GM12878 (cell line): ENCODE data around the gene CHCHD3. TPM values are rescaled to one million over a fixed set of nuclear protein-coding genes. Genes with fewer than 3 reads are reported as not detected.

Source experiments
- ATAC-seq: fragments of 200-7000 bp; cut with Tn5 transposase; 3 replicates; pipeline ENCODE4 v1.9.1; 2020; ENCODE audit warnings: mild to moderate bottlenecking, moderate library complexity
- BruUV-seq: library from RNA; stranded (reverse); fragments of 400-500 nt; replicated peaks from 2 replicates; lab custom pipeline; 2021; lab: Mats Ljungman, UMichigan
- CTCF ChIA-PET: fragments of 300-600 bp; sonication (Branson Sonifier 250); formaldehyde crosslinking; extraction: SDS; loops from one replicate; lab custom pipeline; 2021; ENCODE audit warnings: inconsistent platforms; lab: Yijun Ruan, JAX
- POLR2A ChIA-PET: fragments of 350-600 bp; formaldehyde crosslinking; extraction: SDS; loops from one replicate; lab custom pipeline; 2021; ENCODE audit warnings: inconsistent platforms; lab: Charles Lee
- RAD21 ChIA-PET: fragments of 300-600 bp; sonication (Branson Sonifier 250); formaldehyde crosslinking; loops from one replicate; lab custom pipeline; 2023; ENCODE audit warnings: antibody characterized with exemption; ENCODE audit not compliant: unreplicated experiment; lab: Charles Lee
- SMC1A ChIA-PET: fragments of 300-600 bp; sonication (Branson Sonifier 250); formaldehyde crosslinking; loops from one replicate; lab custom pipeline; 2023; ENCODE audit not compliant: unreplicated experiment, uncharacterized antibody; lab: Charles Lee
- DNase-seq: peaks from one replicate; pipeline ENCODE4 v3.0.0-alpha.2; 2011; ENCODE audit warnings: low read depth, low spot score
- FAIRE-seq: peaks from 3 replicates; lab custom pipeline; 2011; peaks lifted over from hg19 to GRCh38; lab: Jason Lieb, UNC
- H2AFZ ChIP-seq: 2 replicates; pipeline ENCODE4 v1.6.0; 2011; ENCODE audit warnings: low read depth, low read length, control low read depth; ENCODE audit not compliant: control insufficient read depth
- H3K27ac ChIP-seq: 2 replicates; pipeline ENCODE4 v1.5.1; 2011; ENCODE audit warnings: control low read depth; ENCODE audit not compliant: control insufficient read depth, insufficient read depth
- H3K27me3 ChIP-seq, 2 experiments: replicated peaks in 1 of 2; 2 replicates each; pipeline versions ENCODE4 v1.6.0 to v1.6.1; 2011; ENCODE audit warnings: low read length in 1 of 2; ENCODE audit not compliant: control insufficient read depth in 2 of 2, insufficient read depth in 2 of 2
- H3K36me3 ChIP-seq, 2 experiments: 2 replicates each; pipeline ENCODE4 v1.5.1; 2011; ENCODE audit warnings: low read length in 1 of 2; ENCODE audit not compliant: control insufficient read depth in 2 of 2, insufficient read depth in 2 of 2
- H3K4me1 ChIP-seq: 2 replicates; pipeline ENCODE4 v1.6.1; 2011; ENCODE audit warnings: mild to moderate bottlenecking, low read length, moderate library complexity, mixed read lengths; ENCODE audit not compliant: control insufficient read depth, insufficient read depth
- H3K4me2 ChIP-seq: 2 replicates; pipeline ENCODE4 v1.6.0; 2011; ENCODE audit warnings: control low read depth; ENCODE audit not compliant: control insufficient read depth, insufficient read depth
- H3K4me3 ChIP-seq: fragments of 200-600 bp; sonication (generic); 2 replicates; pipeline ENCODE4 v1.5.1; 2016
- H3K79me2 ChIP-seq: 2 replicates; pipeline ENCODE4 v1.6.0; 2011; ENCODE audit warnings: low read length; ENCODE audit not compliant: control insufficient read depth, insufficient read depth
- H3K9ac ChIP-seq: 2 replicates; pipeline ENCODE4 v1.8.0; 2011; ENCODE audit warnings: low read length, control low read depth, mixed read lengths; ENCODE audit not compliant: control insufficient read depth, insufficient read depth
- H3K9me3 ChIP-seq: replicated peaks from 3 replicates; pipeline ENCODE4 v1.5.1; 2011; ENCODE audit warnings: mild to moderate bottlenecking, low read length; ENCODE audit not compliant: control insufficient read depth, insufficient read depth
- H4K20me1 ChIP-seq: 2 replicates; pipeline ENCODE4 v1.6.0; 2011; ENCODE audit not compliant: control insufficient read depth, insufficient read depth
- CHD1 ChIP-seq: IDR thresholded peaks from 2 replicates; pipeline ENCODE4 v1.6.1; 2012; ENCODE audit warnings: low read depth, low read length, improper control_type of control experiment
- CUX1 ChIP-seq: IDR thresholded peaks from 2 replicates; pipeline ENCODE4 v1.6.1; 2012; ENCODE audit warnings: improper control_type of control experiment, low read depth, low read length; ENCODE audit not compliant: insufficient replicate concordance
- ELK1 ChIP-seq: IDR thresholded peaks from 2 replicates; pipeline ENCODE4 v1.6.1; 2012; ENCODE audit warnings: low read depth, low read length, improper control_type of control experiment
- MEF2B ChIP-seq: fragments of 450-650 bp; IDR thresholded peaks from 2 replicates; pipeline ENCODE4 v1.6.1; 2018; ENCODE audit warnings: mild to moderate bottlenecking, moderate library complexity; ENCODE audit not compliant: partially characterized antibody, poor library complexity, severe bottlenecking
- PML ChIP-seq: IDR thresholded peaks from 2 replicates; pipeline ENCODE4 v1.6.1; 2012; ENCODE audit warnings: low read length, inconsistent platforms
- POLR2AphosphoS5 ChIP-seq: IDR thresholded peaks from 2 replicates; pipeline ENCODE4 v1.6.1; 2011; ENCODE audit warnings: mild to moderate bottlenecking, low read length, inconsistent platforms
- RAD21 ChIP-seq: IDR thresholded peaks from 2 replicates; pipeline ENCODE4 v1.6.1; 2011; ENCODE audit warnings: mild to moderate bottlenecking, low read depth, low read length, moderate library complexity; ENCODE audit not compliant: insufficient read depth
- SIX5 ChIP-seq: IDR thresholded peaks from 2 replicates; pipeline ENCODE4 v1.6.1; 2011; ENCODE audit warnings: mild to moderate bottlenecking, low read depth, low read length, moderate library complexity; ENCODE audit not compliant: severe bottlenecking
- SMARCA5 ChIP-seq: fragments of 450-650 bp; IDR thresholded peaks from 2 replicates; pipeline ENCODE4 v1.6.1; 2017; ENCODE audit warnings: mild to moderate bottlenecking
- TARDBP ChIP-seq: IDR thresholded peaks from 2 replicates; pipeline ENCODE4 v1.6.1; 2016; ENCODE audit warnings: borderline replicate concordance
- TBL1XR1 ChIP-seq: IDR thresholded peaks from 2 replicates; pipeline ENCODE4 v1.6.1; 2012; ENCODE audit warnings: low read depth, low read length, improper control_type of control experiment
- ZNF622 ChIP-seq: fragments of 450-650 bp; IDR thresholded peaks from 2 replicates; pipeline ENCODE4 v1.6.1; 2017; ENCODE audit warnings: mild to moderate bottlenecking, inconsistent platforms
- ZZZ3 ChIP-seq: IDR thresholded peaks from 2 replicates; pipeline ENCODE4 v1.6.1; 2011; ENCODE audit warnings: low read depth; ENCODE audit not compliant: control insufficient read depth, insufficient read length
- WGBS: methylation state at CpG from one replicate; pipeline ENCODE4 v1.1.6; 2016; ENCODE audit warnings: low lambda C conversion rate; ENCODE audit not compliant: insufficient replicate concordance, insufficient coverage; ENCODE audit errors: missing lambda C conversion rate; 5-methylcytosine and 5-hydroxymethylcytosine counted together
- in situ Hi-C: fragments of 300-500 bp; cut with MboI; formaldehyde crosslinking; loops from 9 replicates; pipeline ENCODE4 v1.14.3; 2018; ENCODE audit warnings: mixed read lengths
- intact Hi-C: fragments of 100-400 bp; cut with micrococcal nuclease; formaldehyde crosslinking; loops from one replicate; pipeline ENCODE4 v1.14.2; 2022; ENCODE audit not compliant: unreplicated experiment
- polyA plus RNA-seq, 11 experiments: library from polyadenylated mRNA; depleted of rRNA in 4 of 11; unstranded in 6 of 11; stranded (reverse) in 5 of 11; fragments of >200 nt; fragmentation: Nextera tagmentation in 4 of 11; fragmentation: Illumina TruSeq in 1 of 11; extraction: Ambion mirVana in 4 of 11; extraction: Trizol in 1 of 11; gene quantifications; 1 replicate in 1 of 11; 2 replicates in 10 of 11; pipeline versions ENCODE4 v1.2.1 to v1.2.3, GENCODE V29; 2011 to 2016; ENCODE audit warnings: inconsistent platforms in 2 of 11, missing spikeins in 2 of 11, low read depth in 1 of 11
- total RNA-seq, 4 experiments: library from RNA; depleted of rRNA in 3 of 4; stranded (reverse); fragments of >200 nt in 3 of 4; fragmentation: Illumina TruSeq in 1 of 4; extraction: Trizol in 1 of 4; gene quantifications; 2 replicates each; pipeline versions ENCODE4 v1.2.1 to v1.2.3, GENCODE V29; 2013 to 2021

The CHCHD3 gene
- total and polyA plus RNA-seq, 10 of the 15 experiments (the other 5 are each of a cell fraction or from before 2014, with no cell fraction given): 38.3 to 178 (median 96.2) TPM

- RAD21 ChIA-PET: no interaction called here
Measured at GRCh38 chr7:133023370-133024071, 58.4 kb downstream of the CHCHD3 start.

More at GRCh38 chr7:133023370-133024071, 58.4 kb downstream of the CHCHD3 start:
- ATAC-seq: no peak
- ChIA-PET SMC1A (interaction anchor here (0.6 to 1.0 kb wide), 3 partner anchors 8 to 58 kb away, joined by 3 read pairs; no protein-coding TSS in a partner anchor), POLR2A (no interaction called here), CTCF (interaction anchor here (1.0 kb wide), 1 partner anchor 9 kb away, joined by 5 read pairs; no protein-coding TSS in a partner anchor)
- Histone ChIP-seq H3K27ac (no peak overlapping the region), H4K20me1 (no peaks in the 10 kb centered on the region), H3K9ac (no peak overlapping the region), H3K4me2 (no peak overlapping the region), H3K4me3 (no peak overlapping the region), H3K9me3 (no peaks in the 10 kb centered on the region; the same call in 2 of the 3 replicates), H3K36me3 (peaks cover 0 to 3% of the 10 kb centered on the region in 2 experiments; a peak in 1 of 4 replicates), H3K27me3 (no peaks in the 10 kb centered on the region), H3K79me2 (no peaks in the 10 kb centered on the region), H2AFZ (no peak overlapping the region), H3K4me1 (no peaks in the 10 kb centered on the region)
- no peak for FAIRE-seq
- no TSS peak for BruUV-seq
- intact Hi-C loops: no loop called here
- TF ChIP-seq CHD1: no peak
- TF ChIP-seq RAD21: no peak
- TF ChIP-seq ZZZ3: no peak
- TF ChIP-seq TARDBP: no peak
- TF ChIP-seq TBL1XR1: no peak
- TF ChIP-seq ELK1: no peak
- TF ChIP-seq CUX1: no peak
- TF ChIP-seq PML: no peak
- TF ChIP-seq MEF2B: no peak
- TF ChIP-seq SMARCA5: no peak
- TF ChIP-seq POLR2AphosphoS5: no peak
- TF ChIP-seq SIX5: no peak
- no peak for TF ChIP-seq ZNF622
- DNase-seq: no peak
- WGBS: 99% methylated on average over 4 of the region's 4 CpGs
- in situ Hi-C loops: no loop called here
